HG03460 (cell line): ENCODE results near the gene LRRC8D.

Experiments used
- ATAC-seq: cut with Tn5 transposase; IDR thresholded peaks from one replicate; pipeline ENCODE4 v1.9.1; 2021; ENCODE audit not compliant: unreplicated experiment

Gene LRRC8D

GRCh38 chr1:89832496-89833127 is 11.8 kb downstream of the LRRC8D start:
- ATAC-seq: no peak

GRCh38 chr1:89833183-89834082 is 12.6 kb downstream of the LRRC8D start:
- ATAC-seq: no peak

GRCh38 chr1:89834083-89834704 is 13.4 kb downstream of the LRRC8D start:
- ATAC-seq: no peak

- ATAC-seq: no peak
Measured at GRCh38 chr1:89836252-89837035, 15.6 kb downstream of the LRRC8D start.

- ATAC-seq: no peak
Measured at GRCh38 chr1:89837036-89837481, 16.2 kb downstream of the LRRC8D start.

GRCh38 chr1:89837510-89837909 is 16.7 kb downstream of the LRRC8D start:
- ATAC-seq: no peak

DNA sequence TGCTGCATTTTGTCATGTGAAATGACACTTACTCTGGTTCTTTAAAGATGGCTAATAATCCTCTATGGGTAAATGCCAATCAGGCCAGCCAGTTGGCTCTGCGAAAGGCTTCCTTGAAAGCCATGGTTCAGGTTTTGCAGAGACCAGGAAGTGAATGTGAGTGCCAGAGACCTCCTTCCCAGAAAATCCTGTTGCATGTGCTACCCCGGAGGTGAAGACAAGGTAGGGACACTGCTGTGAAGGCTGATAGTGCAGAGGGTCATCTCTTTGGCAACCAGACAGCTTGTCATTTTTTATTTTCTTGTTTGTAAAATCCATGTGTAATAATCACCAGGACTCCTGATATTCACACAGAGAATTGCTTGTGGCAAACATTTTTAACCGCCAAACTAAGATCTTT is 18.7 kb downstream of the LRRC8D start:
- ATAC-seq: no peak

DNA sequence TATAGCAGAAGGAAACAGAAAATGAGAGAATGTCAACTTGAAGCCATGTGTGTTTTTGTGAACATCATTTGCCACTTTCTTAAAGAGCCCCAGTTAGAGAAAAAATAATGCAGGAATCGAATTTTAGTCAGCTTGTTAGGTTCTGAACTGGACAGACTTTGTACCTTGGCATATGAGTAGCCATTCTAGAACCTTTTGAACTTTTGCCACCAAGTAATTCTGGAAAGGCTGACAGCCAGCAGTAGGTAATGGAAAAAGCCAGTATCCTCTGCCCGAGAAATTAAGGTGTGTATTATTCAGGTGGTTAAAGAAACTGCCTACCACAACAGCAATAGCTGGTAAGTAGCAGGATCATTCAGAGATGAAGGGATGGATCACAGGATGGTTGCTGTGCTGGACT is 20.7 kb downstream of the LRRC8D start:
- ATAC-seq: no peak

DNA sequence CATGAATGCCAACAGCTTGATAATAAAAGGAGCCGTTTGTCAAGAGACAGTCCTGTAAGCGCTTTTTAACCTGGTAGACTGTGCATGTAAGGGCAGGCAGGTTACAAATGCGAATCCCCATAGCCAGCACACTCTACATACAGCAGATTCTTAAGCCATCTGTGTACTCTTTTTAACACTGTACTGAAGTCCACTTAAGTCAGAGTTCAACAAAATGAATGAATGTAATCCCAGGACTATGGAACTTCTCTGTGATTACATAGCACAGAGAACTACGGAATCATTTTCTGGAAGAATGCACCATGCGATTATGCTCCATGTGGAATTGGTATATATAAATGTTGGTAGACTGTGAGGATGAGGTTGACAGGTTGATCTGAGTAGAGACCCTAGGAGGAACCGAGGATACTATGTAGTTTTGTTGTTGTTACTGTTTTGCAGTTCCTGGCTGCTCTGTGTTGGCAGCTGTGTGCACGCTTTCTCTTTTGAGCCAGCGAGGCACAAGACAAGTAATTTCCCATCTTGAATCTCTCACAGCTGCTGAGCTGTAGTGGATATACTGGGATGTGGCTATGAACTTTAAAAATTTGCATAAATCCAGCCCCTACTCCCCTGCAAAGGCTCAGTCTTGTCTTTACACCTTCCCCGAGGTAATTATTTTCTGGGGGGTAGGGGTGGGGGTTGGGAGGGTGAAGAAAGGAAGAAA is 21.9 kb downstream of the LRRC8D start:
- ATAC-seq: peak; percentile 41

DNA sequence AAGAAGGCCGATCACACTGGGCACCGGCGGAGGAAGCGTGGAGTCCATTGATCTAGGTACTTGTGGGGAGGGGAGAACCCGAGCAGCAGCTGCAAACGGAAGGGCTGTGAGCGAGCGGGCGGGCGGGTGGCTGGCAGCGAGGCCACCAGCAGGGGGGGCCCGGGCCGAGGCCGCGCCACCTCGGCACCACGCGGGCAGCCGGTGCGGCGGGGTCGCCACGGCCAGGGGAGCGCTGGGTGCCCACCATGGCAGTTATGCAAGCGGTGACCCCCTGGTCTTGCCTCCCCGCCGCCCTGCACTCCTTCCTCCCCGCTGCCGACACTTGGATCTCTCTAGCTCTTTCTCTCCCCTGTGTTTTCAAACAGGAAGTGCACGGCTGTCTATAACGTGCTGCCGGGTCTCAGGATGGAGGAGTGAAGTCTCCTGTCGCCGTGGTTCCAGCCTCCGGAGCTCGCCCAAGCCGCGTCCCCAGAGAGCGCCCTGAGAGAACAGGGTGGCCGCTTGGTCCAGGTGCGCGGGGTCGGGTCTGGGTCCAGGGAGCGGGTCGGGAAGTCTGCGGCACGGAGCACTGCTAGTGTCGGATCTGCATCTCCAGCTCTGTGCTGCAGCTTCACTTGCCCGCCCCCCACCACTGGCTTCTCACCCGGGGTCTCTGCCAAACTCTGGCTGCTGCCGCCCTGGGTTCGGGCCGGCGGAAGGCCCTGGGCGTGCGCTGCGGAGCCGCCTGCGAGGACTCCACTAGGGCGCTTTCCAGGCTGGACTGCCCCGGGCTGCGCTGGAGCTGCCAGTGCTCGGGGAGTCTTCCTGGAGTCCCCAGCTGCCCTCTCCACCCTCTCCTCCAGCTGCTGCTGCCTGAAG is 22.7 kb downstream of the LRRC8D start:
- peak; percentile 80 for ATAC-seq

DNA sequence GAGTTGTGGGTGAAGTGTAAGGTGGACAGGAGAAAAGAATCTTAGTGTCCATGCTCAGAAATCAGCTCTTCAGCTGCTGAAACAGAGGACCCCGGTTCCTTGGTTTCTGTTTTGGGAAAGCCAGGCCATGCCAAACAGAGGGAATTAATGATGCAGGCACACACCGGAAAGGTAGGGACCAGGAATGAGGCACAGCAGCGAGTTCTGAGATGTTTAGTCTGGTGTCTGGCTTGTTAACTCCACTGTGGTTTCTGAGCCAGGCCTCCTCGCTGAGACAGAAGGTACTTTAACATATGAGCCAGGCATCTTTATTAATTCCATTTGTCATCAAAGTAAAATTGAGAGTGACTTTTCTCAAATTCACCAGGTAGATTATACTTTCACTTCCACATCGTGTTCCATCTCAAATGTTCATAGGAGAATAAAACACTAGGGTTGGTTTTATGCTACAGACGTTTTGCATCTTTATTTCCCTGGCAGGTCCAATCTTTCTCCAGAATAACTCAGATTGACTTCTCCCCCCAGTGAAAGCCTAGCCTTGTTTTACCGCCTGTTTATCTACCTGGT is 23.5 kb downstream of the LRRC8D start:
- no peak for ATAC-seq

- no peak for ATAC-seq
Measured at GRCh38 chr1:89844860-89845259, 24.0 kb downstream of the LRRC8D start.

GRCh38 chr1:89847191-89847729 is 26.4 kb downstream of the LRRC8D start:
- no peak for ATAC-seq

- no peak for ATAC-seq
Measured at GRCh38 chr1:89850844-89851415, 30.1 kb downstream of the LRRC8D start.

DNA sequence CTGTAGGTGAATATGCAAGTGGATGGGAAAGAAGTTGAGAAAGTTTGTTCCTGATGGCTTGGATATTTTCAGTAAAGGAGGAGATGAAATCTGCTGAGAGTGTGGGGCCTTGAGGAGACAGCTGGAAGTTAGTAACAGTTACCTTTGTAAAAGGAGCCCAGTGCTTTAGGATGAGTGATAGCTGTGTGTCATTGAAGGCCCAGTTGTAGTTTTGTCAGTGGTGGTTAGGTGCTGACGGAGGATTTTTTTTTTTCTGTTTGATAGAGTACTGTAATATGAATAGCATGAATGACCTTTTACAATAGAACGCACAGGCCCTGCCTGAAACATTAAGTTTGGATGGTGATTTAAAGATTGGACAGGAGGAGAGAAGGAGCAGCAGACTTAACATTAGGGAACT is 33.3 kb downstream of the LRRC8D start:
- no peak for ATAC-seq

DNA sequence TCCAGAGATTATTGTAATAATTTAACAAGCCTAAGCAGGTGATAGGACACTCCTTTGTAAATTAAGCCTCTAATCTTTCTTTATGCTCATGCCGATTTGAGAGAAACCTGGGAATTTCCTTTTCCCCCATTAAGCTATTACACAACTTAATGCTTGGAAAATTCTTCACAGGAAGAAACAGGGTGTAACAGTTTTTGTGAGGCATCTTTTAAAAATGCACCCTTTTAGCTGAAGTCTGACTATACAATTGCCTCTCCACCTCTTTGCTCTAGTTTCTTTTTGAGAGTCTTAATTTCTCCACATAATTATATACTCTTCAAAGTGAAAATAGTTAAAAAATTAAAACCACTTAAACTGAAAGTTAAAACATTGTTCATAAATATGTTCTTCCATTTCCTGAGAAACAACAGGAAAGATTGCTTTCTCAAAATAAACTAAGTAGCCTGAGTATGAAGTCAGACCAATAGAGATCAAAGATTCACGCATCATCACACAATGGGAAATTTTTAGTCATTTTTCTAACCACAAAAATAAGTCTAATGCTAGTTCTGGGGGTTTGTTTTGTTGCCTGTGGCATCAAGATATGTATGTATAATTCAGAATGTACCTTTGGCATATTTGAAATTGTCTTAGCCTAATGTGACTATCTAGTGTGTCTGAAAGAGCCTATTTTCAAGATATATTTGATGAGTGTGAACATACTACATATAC is 34.7 kb downstream of the LRRC8D start:
- peak; percentile 79 for ATAC-seq

GRCh38 chr1:89863165-89863830 is 42.5 kb downstream of the LRRC8D start:
- no peak for ATAC-seq
